Nephron progenitor cell (in vitro differentiated cells): ENCODE data around the gene TMEM179.
"Not testable (repeated sequence)": the region's sequence is repeated elsewhere in the genome, so short reads cannot be mapped to it uniquely, and the experiment has no call there.

ENCODE experiments used
- DNase-seq: peaks from one replicate; pipeline ENCODE4 v3.0.0; 2021
- H3K27ac Mint-ChIP-seq: 2 replicates; pipeline ENCODE4 v1.8.0; 2021; ENCODE audit warnings: mild to moderate bottlenecking, moderate library complexity, mixed read lengths
- H3K27me3 Mint-ChIP-seq: 2 replicates; pipeline ENCODE4 v1.8.0; 2021; ENCODE audit warnings: mild to moderate bottlenecking, low read depth, mixed read lengths; ENCODE audit not compliant: poor library complexity
- H3K36me3 Mint-ChIP-seq: 2 replicates; pipeline ENCODE4 v1.8.0; 2021; ENCODE audit warnings: low read depth, mixed read lengths
- H3K4me1 Mint-ChIP-seq: 2 replicates; pipeline ENCODE4 v1.8.0; 2021; ENCODE audit warnings: mixed read lengths
- H3K4me3 Mint-ChIP-seq: 2 replicates; pipeline ENCODE4 v1.8.0; 2021; ENCODE audit warnings: mild to moderate bottlenecking, moderate library complexity, mixed read lengths
- H3K9me3 Mint-ChIP-seq: 2 replicates; pipeline ENCODE4 v1.8.0; 2021; ENCODE audit warnings: mild to moderate bottlenecking, moderate library complexity, mixed read lengths
- TF ChIP-seq, protein P1 (sequence below): fragments of 200-600 bp; sonication (generic); IDR thresholded peaks from 2 replicates; pipeline ENCODE4 v1.5.0; 2021; ENCODE audit warnings: antibody characterized with exemption

The TMEM179 gene

DNA sequence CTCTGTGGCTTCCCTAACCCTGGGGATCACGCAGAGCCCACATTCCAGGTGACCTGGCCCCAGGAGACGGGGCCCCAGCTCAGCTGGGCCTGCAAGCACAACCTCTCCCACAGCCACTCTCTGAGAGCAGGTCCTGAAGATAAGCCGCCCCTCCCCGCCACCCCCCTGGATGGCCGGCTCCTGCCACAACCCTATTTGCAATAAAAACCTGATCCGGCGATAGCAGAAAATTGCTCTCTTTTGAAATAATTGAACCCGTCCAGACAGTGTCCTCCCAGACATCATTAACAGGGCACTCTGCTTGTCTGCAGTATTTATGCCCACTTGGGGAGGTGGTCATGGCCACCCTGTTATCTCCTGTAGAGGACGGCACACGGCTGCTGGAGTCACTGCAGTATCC is 20.0 kb downstream of the TMEM179 start:
- Mint-ChIP-seq H3K9me3 (no peaks in the 10 kb centered on the region), H3K4me1 (peaks cover 61% of the 10 kb centered on the region), H3K4me3 (no peak overlapping the region), H3K36me3 (no peaks in the 10 kb centered on the region), H3K27me3 (peaks cover 7% of the 10 kb centered on the region), H3K27ac (no peak overlapping the region)
- TF ChIP-seq, protein P1, sequence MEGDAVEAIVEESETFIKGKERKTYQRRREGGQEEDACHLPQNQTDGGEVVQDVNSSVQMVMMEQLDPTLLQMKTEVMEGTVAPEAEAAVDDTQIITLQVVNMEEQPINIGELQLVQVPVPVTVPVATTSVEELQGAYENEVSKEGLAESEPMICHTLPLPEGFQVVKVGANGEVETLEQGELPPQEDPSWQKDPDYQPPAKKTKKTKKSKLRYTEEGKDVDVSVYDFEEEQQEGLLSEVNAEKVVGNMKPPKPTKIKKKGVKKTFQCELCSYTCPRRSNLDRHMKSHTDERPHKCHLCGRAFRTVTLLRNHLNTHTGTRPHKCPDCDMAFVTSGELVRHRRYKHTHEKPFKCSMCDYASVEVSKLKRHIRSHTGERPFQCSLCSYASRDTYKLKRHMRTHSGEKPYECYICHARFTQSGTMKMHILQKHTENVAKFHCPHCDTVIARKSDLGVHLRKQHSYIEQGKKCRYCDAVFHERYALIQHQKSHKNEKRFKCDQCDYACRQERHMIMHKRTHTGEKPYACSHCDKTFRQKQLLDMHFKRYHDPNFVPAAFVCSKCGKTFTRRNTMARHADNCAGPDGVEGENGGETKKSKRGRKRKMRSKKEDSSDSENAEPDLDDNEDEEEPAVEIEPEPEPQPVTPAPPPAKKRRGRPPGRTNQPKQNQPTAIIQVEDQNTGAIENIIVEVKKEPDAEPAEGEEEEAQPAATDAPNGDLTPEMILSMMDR: no peak
- DNase-seq: no peak

DNA sequence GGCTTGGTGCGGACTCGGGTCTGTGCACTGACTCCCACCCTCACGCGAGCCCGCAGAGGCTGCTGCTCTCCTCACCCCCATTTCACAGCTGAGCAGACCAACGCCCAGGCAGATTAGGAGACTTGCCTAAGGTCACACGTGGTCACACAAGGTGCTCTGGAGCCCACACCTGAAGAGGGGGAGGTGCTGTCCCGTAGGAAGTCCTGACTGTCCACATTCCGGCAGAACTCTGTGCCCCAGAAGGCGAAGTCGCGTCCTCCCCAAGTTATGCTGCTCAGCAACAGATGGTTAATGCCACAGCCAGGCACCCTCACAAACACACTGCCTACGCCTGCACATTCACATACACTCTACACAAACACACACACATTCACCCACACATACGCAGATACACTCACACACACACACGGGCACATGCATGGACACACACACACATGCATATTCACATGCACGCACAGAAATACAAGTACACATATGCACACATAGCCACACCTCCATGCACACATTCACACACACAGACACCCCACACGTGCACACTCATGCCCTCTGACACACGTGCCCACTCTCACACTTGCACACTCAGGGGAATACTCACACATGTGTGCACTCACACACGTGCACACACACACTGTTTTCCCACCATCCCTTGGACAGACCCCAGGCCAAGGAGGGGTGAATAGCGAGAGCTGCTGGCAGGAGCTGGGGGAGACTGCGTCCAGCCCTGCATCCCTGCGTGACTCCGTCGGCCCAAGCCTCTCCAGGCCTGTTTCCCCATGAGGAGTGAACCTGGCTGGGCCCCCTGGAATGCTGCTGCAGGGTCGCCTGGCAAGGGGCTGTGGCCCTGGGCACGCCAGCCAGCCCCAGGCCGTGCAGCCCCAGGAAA is 20.9 kb downstream of the TMEM179 start:
- TF ChIP-seq, protein P1: no peak

DNA sequence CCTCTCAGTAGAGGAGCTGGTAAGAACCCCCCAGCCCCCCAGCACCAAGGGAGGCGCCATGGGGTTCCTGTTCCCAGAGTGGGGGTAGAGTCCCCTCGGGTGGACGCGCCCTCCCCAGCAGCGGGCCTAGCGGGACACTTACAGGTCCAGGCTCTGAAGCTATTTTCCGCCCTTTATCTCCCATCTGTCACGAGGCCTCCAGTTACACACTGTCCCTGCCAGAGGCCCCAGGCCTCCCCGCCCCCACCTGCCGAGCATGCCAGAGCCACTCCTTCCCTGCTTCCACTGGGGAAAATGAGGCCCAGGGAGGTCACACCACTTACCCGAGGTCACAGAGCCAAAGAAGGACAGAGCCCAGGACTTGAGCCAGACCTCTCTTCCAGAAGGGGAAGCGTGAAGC is 21.9 kb downstream of the TMEM179 start:
- DNase-seq: no peak
- Mint-ChIP-seq H3K27me3 (peaks cover 11% of the 10 kb centered on the region), H3K4me1 (peaks cover 75% of the 10 kb centered on the region), H3K9me3 (no peaks in the 10 kb centered on the region), H3K4me3 (no peak overlapping the region), H3K27ac (no peak overlapping the region), H3K36me3 (no peaks in the 10 kb centered on the region)
- TF ChIP-seq, protein P1: no peak

More for the DNA sequence above, 20.9 kb downstream of the TMEM179 start:
- H3K27me3 Mint-ChIP-seq: peaks cover 11% of the 10 kb centered on the region
- DNase-seq: no peak
- H3K4me1 Mint-ChIP-seq: peaks cover 70% of the 10 kb centered on the region
- H3K9me3 Mint-ChIP-seq: no peaks in the 10 kb centered on the region
- H3K4me3 Mint-ChIP-seq: peak overlapping the region; percentile 4
- H3K27ac Mint-ChIP-seq: no peak overlapping the region
- no peaks in the 10 kb centered on the region for H3K36me3 Mint-ChIP-seq

DNA sequence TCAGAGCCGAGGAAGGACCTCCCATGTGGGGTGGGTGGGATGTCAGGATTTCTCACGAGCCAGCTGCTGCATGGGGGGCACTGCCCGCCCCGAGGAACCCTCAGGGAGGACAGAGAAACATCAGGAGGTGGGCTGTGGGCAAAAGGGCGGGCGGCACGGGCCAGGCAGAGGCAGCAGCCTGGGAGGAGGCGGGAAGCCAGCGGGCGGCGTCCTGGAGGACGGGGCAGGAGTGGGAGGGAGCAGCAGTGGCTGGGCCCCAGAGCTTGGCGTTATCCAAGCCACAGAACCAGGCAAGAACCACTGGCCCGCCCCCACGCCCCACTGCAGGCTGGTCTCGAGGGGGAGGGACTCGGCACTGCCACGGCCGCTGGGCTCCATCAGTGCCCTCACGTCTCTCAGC is 22.6 kb downstream of the TMEM179 start:
- Mint-ChIP-seq H3K27ac (no peak overlapping the region), H3K9me3 (no peaks in the 10 kb centered on the region), H3K27me3 (peaks cover 11% of the 10 kb centered on the region), H3K4me1 (peaks cover 78% of the 10 kb centered on the region), H3K36me3 (no peaks in the 10 kb centered on the region), H3K4me3 (no peak overlapping the region)
- DNase-seq: no peak
- TF ChIP-seq, protein P1: no peak

DNA sequence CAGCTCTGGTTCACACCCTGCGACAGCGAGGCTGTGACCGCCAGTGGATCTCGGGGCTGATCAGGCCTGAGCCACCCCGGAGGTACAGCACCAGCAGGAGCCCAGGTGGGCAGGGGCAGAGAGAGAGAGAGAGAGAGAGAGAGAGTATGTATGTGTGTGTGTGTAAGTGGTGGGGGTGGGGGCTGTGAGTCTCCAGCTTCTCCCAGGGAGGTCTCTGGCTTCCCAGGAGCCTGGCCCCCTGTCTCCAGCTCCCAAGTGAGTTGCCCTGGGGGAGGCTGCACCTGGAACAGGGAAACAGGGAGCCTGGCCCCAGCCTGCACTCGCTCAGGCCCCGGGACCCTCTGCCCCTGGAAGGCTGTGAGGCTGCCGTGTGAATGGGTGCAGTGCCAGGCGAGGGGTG is 23.1 kb downstream of the TMEM179 start:
- no peak for DNase-seq
- H3K9me3 Mint-ChIP-seq: no peaks in the 10 kb centered on the region
- H3K27me3 Mint-ChIP-seq: peaks cover 6% of the 10 kb centered on the region
- H3K27ac Mint-ChIP-seq: peak overlapping the region; percentile 92
- H3K4me1 Mint-ChIP-seq: peaks cover 81% of the 10 kb centered on the region
- H3K4me3 Mint-ChIP-seq: no peak overlapping the region
- no peaks in the 10 kb centered on the region for H3K36me3 Mint-ChIP-seq
- TF ChIP-seq, protein P1: no peak

DNA sequence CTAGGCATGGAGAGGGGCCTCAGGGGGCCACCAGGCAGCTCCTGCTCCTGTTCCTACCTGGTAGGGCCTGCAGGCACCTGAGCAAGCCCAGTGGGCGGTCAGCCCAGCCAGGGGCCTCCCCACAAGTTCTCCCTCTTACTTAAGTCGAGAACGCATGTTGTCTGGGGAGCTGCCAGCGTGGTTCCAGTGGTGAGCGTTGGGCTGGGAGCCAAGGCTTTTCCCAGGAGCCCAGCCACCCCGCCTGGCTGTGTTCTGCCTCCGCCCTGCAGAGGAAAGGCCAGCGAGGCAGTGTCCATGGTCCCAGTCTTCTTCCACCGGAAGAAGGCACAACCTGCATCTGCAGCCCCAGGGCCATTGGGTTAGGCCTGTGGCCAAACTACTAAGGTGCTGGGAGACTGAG is 23.6 kb downstream of the TMEM179 start:
- Mint-ChIP-seq H3K9me3 (no peaks in the 10 kb centered on the region), H3K4me3 (no peak overlapping the region), H3K27ac (no peak overlapping the region), H3K27me3 (peaks cover 4% of the 10 kb centered on the region), H3K4me1 (peaks cover 81% of the 10 kb centered on the region), H3K36me3 (no peaks in the 10 kb centered on the region)
- TF ChIP-seq, protein P1: no peak
- no peak for DNase-seq

DNA sequence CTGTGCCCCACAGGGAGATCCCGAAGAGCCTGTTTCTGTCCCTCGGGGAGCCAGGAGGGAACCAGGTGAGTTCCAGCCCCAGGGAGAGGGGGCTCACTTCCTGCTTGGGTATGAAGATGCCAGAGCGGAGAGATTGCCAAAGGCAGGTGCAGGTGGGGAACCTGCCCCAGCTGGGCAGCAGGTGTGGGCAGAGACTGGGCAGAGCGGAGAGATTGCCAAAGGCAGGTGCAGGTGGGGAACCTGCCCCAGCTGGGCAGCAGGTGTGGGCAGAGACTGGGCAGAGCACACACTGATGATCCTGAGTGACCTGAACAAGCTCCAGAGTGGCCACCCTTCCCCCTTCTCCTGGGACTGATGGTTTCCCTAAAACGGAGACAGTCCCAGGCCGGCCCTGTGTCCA is 24.6 kb downstream of the TMEM179 start:
- not testable (repeated sequence) for DNase-seq, H3K27ac Mint-ChIP-seq, H3K36me3 Mint-ChIP-seq, H3K27me3 Mint-ChIP-seq, H3K4me3 Mint-ChIP-seq, H3K9me3 Mint-ChIP-seq
- H3K4me1 Mint-ChIP-seq: peaks cover 83% of the 10 kb centered on the region
